ENCODE results near the gene TMEM170B. TPM values are rescaled to one million over a fixed set of nuclear protein-coding genes. Genes with fewer than 3 reads are reported as not detected.

The TMEM170B gene
- total and polyA plus RNA-seq, 2 of the 8 experiments (the other 6 are each of a cell fraction or from before 2014, with no cell fraction given) = 0.80 to 4.3 TPM

DNA sequence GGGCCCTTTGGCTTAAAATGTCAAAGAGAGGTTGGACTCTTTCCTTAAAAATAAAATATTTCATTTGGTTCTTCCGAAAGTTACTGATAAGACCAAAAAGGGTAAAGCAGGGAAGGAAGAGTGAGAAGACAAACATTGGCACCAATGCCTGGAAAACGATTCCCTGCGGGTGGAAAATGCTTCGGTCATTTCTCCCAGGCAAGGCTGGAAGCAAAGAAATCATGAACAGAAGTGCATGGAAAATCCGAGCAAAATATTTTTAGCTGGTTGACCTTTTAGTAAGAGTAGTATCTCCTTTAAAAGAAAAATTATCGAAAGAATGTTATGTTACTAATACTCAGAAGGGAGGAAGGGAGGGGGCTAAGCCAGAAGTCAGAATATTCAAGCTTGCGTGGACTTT lies 62.7 kb downstream of the TMEM170B start:
- no peak overlapping the region for H2AK5ac ChIP-seq (ENCODE audit: low read depth, low read length)
- H4K91ac ChIP-seq (replicated peaks; ENCODE audit: insufficient read length, low read length) = no peak overlapping the region
- no peak overlapping the region for H3K4me2 ChIP-seq (ENCODE audit: insufficient read depth in 1 of 2, low read depth in 2 of 2, low read length in 2 of 2)
- no peak overlapping the region for H3K23ac ChIP-seq (ENCODE audit: insufficient read length)
- H2BK5ac ChIP-seq (ENCODE audit: low read depth, low read length) = no peak overlapping the region
- FAIRE-seq = no peak
- H3K23me2 ChIP-seq (ENCODE audit: low read depth, low read length) = no peaks in the 10 kb centered on the region; the same call in 1 of the 2 replicates
- no peaks in the 10 kb centered on the region for H3K79me1 ChIP-seq (ENCODE audit: low read depth, low read length)
- H3K4me1 ChIP-seq (replicated peaks in 1 of 4; ENCODE audit: control insufficient read depth in 3 of 4, insufficient read depth in 4 of 4, low read length in 3 of 4) = peaks cover 2 to 6% (median 5%) of the 10 kb centered on the region in 4 experiments; a peak in 4 of 7 replicates
- no peaks in the 10 kb centered on the region for H3K9me3 ChIP-seq (ENCODE audit: insufficient read depth in 2 of 2, low read depth in 1 of 2, low read length in 1 of 2)
- no peaks in the 10 kb centered on the region for H3K79me2 ChIP-seq (ENCODE audit: control insufficient read depth in 1 of 2, insufficient read depth in 2 of 2, low read length in 2 of 2)
- H2AFZ ChIP-seq (ENCODE audit: low read length) = no peak overlapping the region
- H4K20me1 ChIP-seq (replicated peaks in 1 of 2; ENCODE audit: control insufficient read depth in 1 of 2, insufficient read depth in 2 of 2, low read length in 2 of 2) = no peaks in the 10 kb centered on the region
- no peak for DNase-seq (ENCODE audit: low read depth in 1 of 2, low spot score in 2 of 2)
- H3K4me3 ChIP-seq (ENCODE audit: extremely low read depth in 1 of 4, insufficient read depth in 2 of 4, low read depth in 3 of 4, low read length in 4 of 4) = no peak overlapping the region
- ChIA-PET CTCF (ENCODE audit: partially characterized antibody) (interaction anchor here (1.3 to 1.7 kb wide), 2 partner anchors 11 to 27 kb away, joined by 3 read pairs; no protein-coding TSS in a partner anchor), POLR2A (ENCODE audit: partially characterized antibody) (no interaction called here)
- no peak overlapping the region for H2BK20ac ChIP-seq (ENCODE audit: low read length)
- H3K4ac ChIP-seq (replicated peaks; ENCODE audit: insufficient read length, low read depth, low read length) = no peak overlapping the region
- no peak overlapping the region for H3K18ac ChIP-seq (ENCODE audit: extremely low read depth, low read length)
- H3K14ac ChIP-seq (ENCODE audit: insufficient read length) = no peak overlapping the region
- WGBS, 2 experiments (ENCODE audit: extremely low coverage in 1 of 2, insufficient coverage in 1 of 2, insufficient read length in 1 of 2, insufficient replicate concordance in 2 of 2, low coverage in 1 of 2, low lambda C conversion rate in 2 of 2, missing lambda C conversion rate in 1 of 2) = 91% methylated on average over 7 of the region's 7 CpGs; no CpG with 5 or more reads in 1 of the 2 experiments
- H3K9ac ChIP-seq (replicated peaks in 1 of 4; ENCODE audit: extremely low read depth in 1 of 4, low read depth in 3 of 4, low read length in 3 of 4) = no peak overlapping the region
- H2BK12ac ChIP-seq (ENCODE audit: low read depth, low read length) = no peak overlapping the region
- no peak overlapping the region for H2BK15ac ChIP-seq (ENCODE audit: low read length)
- no peaks in the 10 kb centered on the region for H3K36me3 ChIP-seq (ENCODE audit: control insufficient read depth in 2 of 4, insufficient read depth in 4 of 4, low read length in 3 of 4)
- H3K27ac ChIP-seq (ENCODE audit: low read depth, low read length) = no peak overlapping the region
- no peak overlapping the region for H2BK120ac ChIP-seq (replicated peaks; ENCODE audit: low read depth, low read length)
- no peak overlapping the region for H4K8ac ChIP-seq (ENCODE audit: extremely low read depth, insufficient read depth, low read length)
- no peak overlapping the region for H4K5ac ChIP-seq (ENCODE audit: insufficient read length, low read depth, low read length)
- no peaks in the 10 kb centered on the region for H3K27me3 ChIP-seq (replicated peaks in 1 of 4; ENCODE audit: control insufficient read depth in 3 of 4, extremely low read depth in 1 of 4, insufficient read depth in 3 of 4, low read length in 3 of 4)
- no peak overlapping the region for H3K56ac ChIP-seq (replicated peaks; ENCODE audit: insufficient read length, low read depth, low read length)
- TF ChIP-seq MAFK (IDR thresholded peaks at IDR 0.05; ENCODE audit: low read depth, low read length) = no peak
- TF ChIP-seq EP300 (IDR thresholded peaks at IDR 0.05; ENCODE audit: borderline replicate concordance in 1 of 2, low read depth in 2 of 2, low read length in 2 of 2) = no peak
- TF ChIP-seq EZH2 (IDR thresholded peaks at IDR 0.05; ENCODE audit: low read depth, low read length, severe bottlenecking) = no peak
- TF ChIP-seq CTBP2 (IDR thresholded peaks at IDR 0.05; ENCODE audit: borderline replicate concordance, insufficient read depth, insufficient read length, low read length) = no peak
- TF ChIP-seq RAD21 (IDR thresholded peaks at IDR 0.05 in 1 of 2, conservative IDR thresholded peaks at IDR 0.05 in 1 of 2; ENCODE audit: low read depth in 2 of 2, low read length in 2 of 2) = no peak
- no peak for TF ChIP-seq CREB1 (IDR thresholded peaks at IDR 0.05)
- no peak for TF ChIP-seq CBX8 (IDR thresholded peaks at IDR 0.05; ENCODE audit: borderline replicate concordance, low read depth, low read length)
- TF ChIP-seq JUND (IDR thresholded peaks at IDR 0.05; ENCODE audit: low read length) = no peak
- no peak for TF ChIP-seq TAF1 (IDR thresholded peaks at IDR 0.05; ENCODE audit: low read depth, low read length)
- no peak for TF ChIP-seq HDAC6 (IDR thresholded peaks at IDR 0.05; ENCODE audit: low read depth, low read length)
- no peak for TF ChIP-seq TEAD4 (IDR thresholded peaks at IDR 0.05; ENCODE audit: low read depth, low read length)
- TF ChIP-seq PHF8 (conservative IDR thresholded peaks at IDR 0.05; ENCODE audit: low read depth, low read length) = no peak
- TF ChIP-seq GABPA (IDR thresholded peaks at IDR 0.05; ENCODE audit: borderline replicate concordance, insufficient read depth, low read length) = no peak
